GM23338 (cell line): ENCODE data around the gene FCRL3.

ENCODE experiments used
- CTCF ChIP-seq, 2 experiments: fragments of 200-600 bp in 1 of 2; sonication (generic) in 1 of 2; conservative IDR thresholded peaks; 2 replicates each; pipeline versions ENCODE4 v1.5.1 to v1.6.1; 2016 to 2017; ENCODE audit warnings: antibody characterized with exemption in 2 of 2, low read depth in 2 of 2, mild to moderate bottlenecking in 2 of 2, moderate library complexity in 1 of 2
- EZH2 ChIP-seq: fragments of 200-600 bp; sonication (generic); IDR thresholded peaks from one replicate; pipeline ENCODE4 v1.8.0; 2017; ENCODE audit warnings: antibody characterized with exemption, mild to moderate bottlenecking, low read depth; ENCODE audit not compliant: unreplicated experiment
- EZH2phosphoT487 ChIP-seq: fragments of 200-600 bp; sonication (generic); IDR thresholded peaks from one replicate; pipeline ENCODE4 v1.8.1; 2018; ENCODE audit warnings: antibody characterized with exemption; ENCODE audit not compliant: unreplicated experiment
- NANOG ChIP-seq: IDR thresholded peaks from 2 replicates; pipeline ENCODE4 v1.6.1; 2016; ENCODE audit warnings: antibody characterized with exemption, borderline replicate concordance
- POLR2AphosphoS5 ChIP-seq: IDR thresholded peaks from 2 replicates; pipeline ENCODE4 v1.6.1; 2016; ENCODE audit warnings: antibody characterized with exemption, low read depth
- REST ChIP-seq: IDR thresholded peaks from one replicate; pipeline ENCODE4 v1.6.1; 2018; ENCODE audit warnings: antibody characterized with exemption; ENCODE audit not compliant: unreplicated experiment
- ZNF331 ChIP-seq: fragments of 250-450 bp; sonication (Bioruptor Pico); IDR thresholded peaks from 2 replicates; pipeline ENCODE4 v1.5.0; 2020; ENCODE audit warnings: low read depth, mild to moderate bottlenecking, moderate library complexity

DNA sequence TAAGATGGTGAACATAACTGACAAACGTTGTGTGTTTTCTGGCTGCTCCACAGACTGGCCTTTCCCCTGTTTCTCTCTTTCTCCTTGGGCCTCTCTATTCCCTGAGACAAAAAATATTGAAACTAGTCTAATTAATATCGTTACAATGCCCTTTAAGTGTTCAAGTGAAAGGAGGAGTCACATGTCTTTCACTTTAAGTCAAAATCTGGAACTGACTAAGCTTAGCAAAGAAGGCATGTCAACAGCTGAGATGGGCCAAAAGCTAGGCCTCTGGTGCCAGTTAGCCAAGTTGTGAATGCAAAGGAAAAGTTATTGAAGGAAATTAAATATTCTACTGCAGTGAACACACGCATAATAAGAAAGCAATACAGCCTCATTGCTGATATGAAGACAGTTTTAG is 32.2 kb upstream of the FCRL3 start:
- TF ChIP-seq CTCF (conservative IDR thresholded peaks at IDR 0.05; ENCODE audit: low read depth in 2 of 2) (no peak), POLR2AphosphoS5 (no peak), ZNF331 (no peak), REST (no peak), EZH2 (no peak), EZH2phosphoT487 (no peak), NANOG (no peak)
